H1 (cell line): Measurements from ENCODE around the gene MPZL3. TPM values are rescaled to one million over a fixed set of nuclear protein-coding genes. Genes with fewer than 3 reads are reported as not detected.

Source experiments
- CTCF ChIA-PET: fragments of 300-600 bp; sonication (Branson Sonifier 250); formaldehyde crosslinking; loops from one replicate; lab custom pipeline; 2021; ENCODE audit not compliant: partially characterized antibody; lab: Charles Lee
- POLR2A ChIA-PET: fragments of 300-600 bp; sonication (Branson Sonifier 250); formaldehyde crosslinking; loops from one replicate; lab custom pipeline; 2021; ENCODE audit warnings: inconsistent platforms; ENCODE audit not compliant: partially characterized antibody; lab: Charles Lee
- DNase-seq, 2 experiments: peaks; one replicate each; pipeline versions ENCODE4 v3.0.0 to v3.0.0-alpha.2; 2010 to 2022; ENCODE audit warnings: low spot score in 2 of 2, low read depth in 1 of 2, mixed read lengths in 1 of 2
- FAIRE-seq: peaks from 2 replicates; lab custom pipeline; 2011; peaks lifted over from hg19 to GRCh38; lab: Jason Lieb, UNC
- H2AFZ ChIP-seq: 2 replicates; pipeline ENCODE4 v1.8.1; 2012; ENCODE audit warnings: low read length, inconsistent platforms
- H2AK5ac ChIP-seq: 2 replicates; pipeline ENCODE4 v1.6.1; 2013; ENCODE audit warnings: low read depth, low read length
- H2BK120ac ChIP-seq: replicated peaks from 2 replicates; pipeline ENCODE3; 2013; ENCODE audit warnings: low read depth, low read length, inconsistent platforms
- H2BK12ac ChIP-seq: 2 replicates; pipeline ENCODE4 v1.6.1; 2013; ENCODE audit warnings: low read depth, low read length
- H2BK15ac ChIP-seq: 2 replicates; pipeline ENCODE4 v1.6.1; 2013; ENCODE audit warnings: low read length
- H2BK20ac ChIP-seq: 2 replicates; pipeline ENCODE4 v1.6.1; 2013; ENCODE audit warnings: low read length
- H2BK5ac ChIP-seq: 2 replicates; pipeline ENCODE4 v1.6.1; 2013; ENCODE audit warnings: low read depth, low read length
- H3K14ac ChIP-seq: 2 replicates; pipeline ENCODE4 v1.6.1; 2013; ENCODE audit warnings: inconsistent platforms; ENCODE audit not compliant: insufficient read length
- H3K18ac ChIP-seq: 2 replicates; pipeline ENCODE4 v1.6.1; 2013; ENCODE audit warnings: low read length; ENCODE audit errors: extremely low read depth
- H3K23ac ChIP-seq: 2 replicates; pipeline ENCODE4 v1.6.1; 2013; ENCODE audit warnings: inconsistent platforms; ENCODE audit not compliant: insufficient read length
- H3K23me2 ChIP-seq: 2 replicates; pipeline ENCODE4 v1.6.1; 2013; ENCODE audit warnings: low read depth, low read length
- H3K27ac ChIP-seq: 2 replicates; pipeline ENCODE4 v1.6.1; 2011; ENCODE audit warnings: low read depth, low read length, inconsistent platforms
- H3K27me3 ChIP-seq, 4 experiments: replicated peaks in 1 of 4; 1 replicate in 1 of 4; 2 replicates in 3 of 4; pipeline versions ENCODE4 v1.6.1 to v1.8.1; 2011 to 2013; ENCODE audit warnings: low read length in 3 of 4, mild to moderate bottlenecking in 3 of 4, inconsistent platforms in 2 of 4, mixed read lengths in 2 of 4, moderate library complexity in 1 of 4; ENCODE audit not compliant: control insufficient read depth in 3 of 4, insufficient read depth in 3 of 4; ENCODE audit errors: extremely low read depth in 1 of 4
- H3K36me3 ChIP-seq, 4 experiments: 2 replicates each; pipeline versions ENCODE4 v1.6.1 to v1.8.1; 2011 to 2013; ENCODE audit warnings: mild to moderate bottlenecking in 4 of 4, low read length in 3 of 4, moderate library complexity in 2 of 4, control low read depth in 1 of 4, inconsistent platforms in 1 of 4; ENCODE audit not compliant: insufficient read depth in 4 of 4, control insufficient read depth in 2 of 4
- H3K4ac ChIP-seq: replicated peaks from 2 replicates; pipeline ENCODE3; 2013; ENCODE audit warnings: low read length, low read depth, mixed read lengths, inconsistent platforms; ENCODE audit not compliant: insufficient read length
- H3K4me1 ChIP-seq, 4 experiments: replicated peaks in 1 of 4; 1 replicate in 1 of 4; 2 replicates in 3 of 4; pipeline versions ENCODE4 v1.6.1 to v1.8.1; 2011 to 2013; ENCODE audit warnings: low read length in 3 of 4, inconsistent platforms in 2 of 4, mixed read lengths in 1 of 4; ENCODE audit not compliant: insufficient read depth in 4 of 4, control insufficient read depth in 3 of 4
- H3K4me2 ChIP-seq, 2 experiments: 2 replicates each; pipeline versions ENCODE4 v1.6.1 to v1.8.1; 2011 to 2013; ENCODE audit warnings: low read depth in 2 of 2, low read length in 2 of 2, control low read depth in 1 of 2, inconsistent platforms in 1 of 2, mild to moderate bottlenecking in 1 of 2; ENCODE audit not compliant: insufficient read depth in 1 of 2
- H3K4me3 ChIP-seq, 4 experiments: fragments of 200-600, 300-600 bp in 1 of 4; sonication (generic), shearing (Covaris generic), sonication (Bioruptor Twin) in 1 of 4; 2 replicates each; pipeline versions ENCODE4 v1.5.1 to v1.8.1; 2011 to 2016; ENCODE audit warnings: low read length in 4 of 4, low read depth in 3 of 4, control low read depth in 2 of 4, inconsistent platforms in 2 of 4, mild to moderate bottlenecking in 2 of 4, mixed read lengths in 1 of 4, moderate library complexity in 1 of 4; ENCODE audit not compliant: insufficient read depth in 2 of 4; ENCODE audit errors: extremely low read depth in 1 of 4
- H3K56ac ChIP-seq: replicated peaks from 2 replicates; pipeline ENCODE3; 2013; ENCODE audit warnings: low read depth, mild to moderate bottlenecking, mixed read lengths, low read length, inconsistent platforms; ENCODE audit not compliant: insufficient read length
- H3K79me1 ChIP-seq: 2 replicates; pipeline ENCODE4 v1.6.1; 2013; ENCODE audit warnings: low read depth, low read length, control low read depth
- H3K79me2 ChIP-seq, 2 experiments: 2 replicates each; pipeline versions ENCODE4 v1.6.1 to v1.8.1; 2012 to 2013; ENCODE audit warnings: low read length in 2 of 2, mild to moderate bottlenecking in 2 of 2, inconsistent platforms in 1 of 2; ENCODE audit not compliant: insufficient read depth in 2 of 2, control insufficient read depth in 1 of 2
- H3K9ac ChIP-seq, 4 experiments: replicated peaks in 1 of 4; 1 replicate in 1 of 4; 2 replicates in 3 of 4; pipeline versions ENCODE4 v1.6.1 to v1.8.1; 2011 to 2013; ENCODE audit warnings: low read depth in 3 of 4, low read length in 3 of 4, control low read depth in 2 of 4, mild to moderate bottlenecking in 2 of 4, moderate library complexity in 2 of 4, inconsistent platforms in 1 of 4; ENCODE audit errors: extremely low read depth in 1 of 4
- H3K9me3 ChIP-seq, 2 experiments: 2 replicates each; pipeline versions ENCODE4 v1.6.1 to v1.8.1; 2012 to 2013; ENCODE audit warnings: mild to moderate bottlenecking in 2 of 2, moderate library complexity in 2 of 2, control low read depth in 1 of 2, inconsistent platforms in 1 of 2, low read depth in 1 of 2, low read length in 1 of 2, mixed read lengths in 1 of 2; ENCODE audit not compliant: insufficient read depth in 2 of 2
- H4K20me1 ChIP-seq, 2 experiments: replicated peaks in 1 of 2; 2 replicates each; pipeline versions ENCODE3 to v1.8.1; 2011 to 2013; ENCODE audit warnings: inconsistent platforms in 2 of 2, low read length in 2 of 2, mild to moderate bottlenecking in 1 of 2; ENCODE audit not compliant: insufficient read depth in 2 of 2, control insufficient read depth in 1 of 2
- H4K5ac ChIP-seq: 2 replicates; pipeline ENCODE4 v1.6.1; 2013; ENCODE audit warnings: low read length, low read depth, mixed read lengths, inconsistent platforms; ENCODE audit not compliant: insufficient read length
- H4K8ac ChIP-seq: 2 replicates; pipeline ENCODE4 v1.8.0; 2013; ENCODE audit warnings: mild to moderate bottlenecking, moderate library complexity, low read length, inconsistent platforms; ENCODE audit not compliant: insufficient read depth; ENCODE audit errors: extremely low read depth
- H4K91ac ChIP-seq: replicated peaks from 2 replicates; pipeline ENCODE3; 2013; ENCODE audit warnings: low read length, mixed read lengths, inconsistent platforms; ENCODE audit not compliant: insufficient read length
- CTBP2 ChIP-seq: IDR thresholded peaks from 2 replicates; pipeline ENCODE4 v1.7.0; 2011; ENCODE audit warnings: borderline replicate concordance, mild to moderate bottlenecking, moderate library complexity, mixed read lengths, low read length; ENCODE audit not compliant: insufficient read depth, insufficient read length
- EGR1 ChIP-seq: IDR thresholded peaks from 2 replicates; pipeline ENCODE4 v1.6.1; 2011; ENCODE audit warnings: low read depth, low read length, borderline replicate concordance
- EP300 ChIP-seq, 2 experiments: IDR thresholded peaks; 1 replicate in 1 of 2; 2 replicates in 1 of 2; pipeline ENCODE4 v1.6.1; 2011 to 2012; ENCODE audit warnings: low read depth in 2 of 2, low read length in 2 of 2, mild to moderate bottlenecking in 2 of 2, borderline replicate concordance in 1 of 2, inconsistent platforms in 1 of 2, moderate library complexity in 1 of 2
- FOSL1 ChIP-seq: IDR thresholded peaks from 2 replicates; pipeline ENCODE4 v1.6.1; 2011; ENCODE audit warnings: mild to moderate bottlenecking, low read depth, low read length, moderate library complexity; ENCODE audit not compliant: insufficient read depth
- HDAC6 ChIP-seq: IDR thresholded peaks from one replicate; pipeline ENCODE4 v1.7.1; 2012; ENCODE audit warnings: low read depth, mild to moderate bottlenecking, inconsistent platforms, low read length, moderate library complexity
- JUN ChIP-seq: IDR thresholded peaks from 2 replicates; pipeline ENCODE4 v1.6.1; 2011; ENCODE audit warnings: low read depth, mild to moderate bottlenecking, improper control_type of control experiment, low read length
- KDM4A ChIP-seq: IDR thresholded peaks from one replicate; pipeline ENCODE4 v1.7.1; 2012; ENCODE audit warnings: low read depth, mild to moderate bottlenecking, moderate library complexity, low read length, inconsistent platforms; ENCODE audit not compliant: severe bottlenecking
- NANOG ChIP-seq: IDR thresholded peaks from 2 replicates; pipeline ENCODE4 v1.6.1; 2011; ENCODE audit warnings: low read length, low read depth, mild to moderate bottlenecking, inconsistent platforms; ENCODE audit not compliant: insufficient read depth, poor library complexity, severe bottlenecking
- POLR2A ChIP-seq, 2 experiments: IDR thresholded peaks; 1 replicate in 1 of 2; 2 replicates in 1 of 2; pipeline ENCODE4 v1.6.1; 2011; ENCODE audit warnings: low read depth in 2 of 2, low read length in 2 of 2, mild to moderate bottlenecking in 2 of 2; ENCODE audit errors: control extremely low read depth in 1 of 2
- RBBP5 ChIP-seq: IDR thresholded peaks from 2 replicates; pipeline ENCODE4 v1.7.1; 2012; ENCODE audit warnings: low read depth, mild to moderate bottlenecking, inconsistent platforms, low read length, moderate library complexity, borderline replicate concordance
- RNF2 ChIP-seq: fragments of 200-900, 300-1000 bp; sonication (generic); IDR thresholded peaks from 2 replicates; pipeline ENCODE4 v1.7.1; 2016; ENCODE audit warnings: borderline replicate concordance, low read depth, mild to moderate bottlenecking, antibody characterized with exemption, low read length; ENCODE audit not compliant: poor library complexity, severe bottlenecking; ENCODE audit errors: missing control alignments
- SIX5 ChIP-seq: IDR thresholded peaks from 2 replicates; pipeline ENCODE4 v1.6.1; 2011; ENCODE audit warnings: mild to moderate bottlenecking, low read depth, low read length
- SRF ChIP-seq: IDR thresholded peaks from 2 replicates; pipeline ENCODE4 v1.6.1; 2011; ENCODE audit warnings: mild to moderate bottlenecking, low read depth, low read length, moderate library complexity
- TBP ChIP-seq: IDR thresholded peaks from 2 replicates; pipeline ENCODE4 v1.6.1; 2011; ENCODE audit warnings: low read depth, low read length, improper control_type of control experiment
- WGBS, 2 experiments: shearing (Covaris generic) in 1 of 2; methylation state at CpG; one replicate each; pipeline versions ENCODE4 v1.1.6 to v1.1.7; 2013 to 2015; ENCODE audit warnings: low lambda C conversion rate in 2 of 2, mixed read lengths in 2 of 2, inconsistent platforms in 1 of 2, low coverage in 1 of 2, missing lambda C conversion rate in 1 of 2; ENCODE audit not compliant: insufficient replicate concordance in 2 of 2, insufficient coverage in 1 of 2, insufficient read length in 1 of 2; ENCODE audit errors: extremely low coverage in 1 of 2, missing lambda C conversion rate in 1 of 2; 5-methylcytosine and 5-hydroxymethylcytosine counted together
- polyA plus RNA-seq, 7 experiments: library from polyadenylated mRNA; depleted of rRNA in 3 of 7; stranded (reverse) in 5 of 7; unstranded in 2 of 7; fragments of >200 nt in 5 of 7; fragments of 200-250 nt in 2 of 7; gene quantifications; 1 replicate in 5 of 7; 2 replicates in 1 of 7; 4 replicates in 1 of 7; pipeline versions ENCODE4 v1.2.1 to v1.2.3, GENCODE V29; 2011 to 2013; ENCODE audit warnings: missing spikeins in 2 of 7, mixed read lengths in 2 of 7
- total RNA-seq: library from RNA; stranded (reverse); fragmentation: NEBNext Ultra II Directional; extraction: Animal tissue kit (Norgen Biotek cat#: 25700); gene quantifications from 2 replicates; pipeline ENCODE4 v1.2.1, GENCODE V29; 2021

MPZL3 gene
- total and polyA plus RNA-seq, 2 of the 8 experiments (the other 6 are each of a cell fraction or from before 2014, with no cell fraction given), result 1.1 to 3.9 TPM

DNA sequence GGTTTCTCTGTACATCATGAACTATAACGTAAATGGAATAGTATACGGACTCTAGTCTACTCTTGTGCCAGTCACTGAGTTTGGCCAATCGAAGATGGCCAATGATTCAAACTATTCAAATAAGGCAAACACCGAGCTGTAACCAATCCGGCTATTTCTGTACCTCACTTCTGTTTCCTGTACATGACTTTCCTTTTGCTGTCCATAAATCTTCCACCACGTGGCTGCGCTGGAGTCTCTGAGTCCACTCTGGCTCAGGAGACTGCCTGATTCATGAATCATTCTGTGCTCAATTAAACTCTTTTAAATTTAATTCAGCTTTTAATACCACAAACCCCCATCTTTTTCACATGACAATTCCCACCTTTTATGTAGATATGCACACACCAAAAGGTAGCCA is 25.9 kb downstream of the MPZL3 start:
- Histone ChIP-seq H3K9me3 (no peaks in the 10 kb centered on the region), H3K9ac (no peak overlapping the region), H4K20me1 (no peaks in the 10 kb centered on the region), H3K14ac (no peak overlapping the region), H4K8ac (no peak overlapping the region), H2AK5ac (no peak overlapping the region), H3K36me3 (no peaks in the 10 kb centered on the region), H2BK120ac (no peak overlapping the region), H3K27me3 (no peaks in the 10 kb centered on the region), H3K4ac (no peak overlapping the region), H2BK15ac (no peak overlapping the region), H3K4me1 (peaks cover 0 to 2% (median 0%) of the 10 kb centered on the region in 4 experiments; a peak in 1 of 7 replicates), H3K23me2 (no peaks in the 10 kb centered on the region), H3K56ac (no peak overlapping the region), H3K79me1 (no peaks in the 10 kb centered on the region), H4K91ac (no peak overlapping the region), H2BK20ac (no peak overlapping the region), H3K4me2 (no peak overlapping the region), H4K5ac (no peak overlapping the region), H2BK12ac (no peak overlapping the region), H3K23ac (no peak overlapping the region), H3K4me3 (no peak overlapping the region), H2AFZ (no peak overlapping the region), H2BK5ac (no peak overlapping the region), H3K79me2 (no peaks in the 10 kb centered on the region), H3K18ac (no peak overlapping the region), H3K27ac (no peak overlapping the region)
- DNase-seq (no peak), FAIRE-seq (no peak)
- ChIA-PET POLR2A (no interaction called here), CTCF (interaction anchor here (1.4 to 2.5 kb wide), 5 partner anchors 10 to 69 kb away, joined by 3 to 8 read pairs (median 4); no protein-coding TSS in a partner anchor)
- 96% methylated on average over 7 of the region's 7 CpGs; no CpG with 5 or more reads in 1 of the 2 experiments for WGBS, 2 experiments
- no peak for TF ChIP-seq EP300 (IDR thresholded peaks at IDR 0.05; ENCODE audit: borderline replicate concordance in 1 of 2, low read depth in 2 of 2, low read length in 2 of 2)
- TF ChIP-seq RNF2, result no peak
- no peak for TF ChIP-seq FOSL1
- no peak for TF ChIP-seq POLR2A (IDR thresholded peaks at IDR 0.05; ENCODE audit: control extremely low read depth in 1 of 2, low read depth in 2 of 2, low read length in 2 of 2)
- no peak for TF ChIP-seq TBP
- no peak for TF ChIP-seq EGR1
- TF ChIP-seq NANOG, result no peak
- no peak for TF ChIP-seq HDAC6
- TF ChIP-seq KDM4A, result no peak
- TF ChIP-seq JUN, result no peak
- no peak for TF ChIP-seq CTBP2
- TF ChIP-seq SIX5, result no peak
- no peak for TF ChIP-seq RBBP5
- TF ChIP-seq SRF, result no peak
